ENCODE results near the gene TMCC1. TPM values are rescaled to one million over a fixed set of nuclear protein-coding genes. Genes with fewer than 3 reads are reported as not detected.

TMCC1 gene
- total RNA-seq, 2 experiments from 2014 or later: 33.3 to 33.8 TPM

GRCh38 chr3:129624347-129625071 lies 269.0 kb downstream of the TMCC1 start:
- Mint-ChIP-seq H3K4me1 (ENCODE audit: low read depth) (peaks cover 17% of the 10 kb centered on the region), H3K27ac (no peak overlapping the region), H3K9me3 (no peaks in the 10 kb centered on the region), H3K27me3 (no peaks in the 10 kb centered on the region), H3K36me3 (ENCODE audit: low read depth) (no peaks in the 10 kb centered on the region), H3K4me3 (no peak overlapping the region)
- Histone ChIP-seq H3K27me3 (ENCODE audit: control insufficient read depth in 1 of 2, insufficient read depth in 2 of 2, low read length in 2 of 2) (no peaks in the 10 kb centered on the region), H3K4me3 (ENCODE audit: low read length) (no peak overlapping the region), H3K4me1 (ENCODE audit: insufficient read depth, low read length) (peaks cover 28% of the 10 kb centered on the region), H3K27ac (ENCODE audit: low read depth in 1 of 2, low read length in 2 of 2) (no peak overlapping the region), H3K36me3 (ENCODE audit: insufficient read depth, low read length) (no peaks in the 10 kb centered on the region), H3K9me3 (ENCODE audit: control insufficient read depth in 1 of 2, insufficient read depth in 1 of 2, low read length in 2 of 2) (no peaks in the 10 kb centered on the region)
- peak in 1 of 14 experiments; percentile 33 for DNase-seq
- ChIA-PET CTCF (no interaction called here), POLR2A (no interaction called here)
- intact Hi-C loops (cut with DNase I, micrococcal nuclease): loop anchor here in 1 of 2 experiments (5.0 kb wide), 2 partner anchors 132 to 473 kb away; no protein-coding TSS in a partner anchor
- TF ChIP-seq CTCF (IDR thresholded peaks at IDR 0.05): no peak
- no peak for ATAC-seq (ENCODE audit: poor library complexity)

- peaks cover 33% of the 10 kb centered on the region for H3K4me1 ChIP-seq (ENCODE audit: insufficient read depth, low read length)
- no peak overlapping the region for H3K4me3 ChIP-seq (ENCODE audit: low read length)
- CTCF ChIA-PET: no interaction called here
- no peaks in the 10 kb centered on the region for H3K9me3 ChIP-seq (ENCODE audit: control insufficient read depth in 1 of 2, insufficient read depth in 1 of 2, low read length in 2 of 2)
- Mint-ChIP-seq H3K36me3 (ENCODE audit: low read depth) (no peaks in the 10 kb centered on the region), H3K27ac (no peak overlapping the region), H3K4me3 (no peak overlapping the region), H3K9me3 (no peaks in the 10 kb centered on the region), H3K4me1 (ENCODE audit: low read depth) (peaks cover 17% of the 10 kb centered on the region), H3K27me3 (no peaks in the 10 kb centered on the region)
- peaks cover 0 to under 1% of the 10 kb centered on the region in 2 experiments for H3K27me3 ChIP-seq (ENCODE audit: control insufficient read depth in 1 of 2, insufficient read depth in 2 of 2, low read length in 2 of 2)
- no peaks in the 10 kb centered on the region for H3K36me3 ChIP-seq (ENCODE audit: insufficient read depth, low read length)
- intact Hi-C loops (cut with DNase I, micrococcal nuclease): no loop called here
- POLR2A ChIA-PET: no interaction called here
- DNase-seq (peak in 1 of 14 experiments; percentile 18), ATAC-seq (ENCODE audit: poor library complexity) (no peak)
- no peak overlapping the region for H3K27ac ChIP-seq (ENCODE audit: low read depth in 1 of 2, low read length in 2 of 2)
- TF ChIP-seq CTCF (IDR thresholded peaks at IDR 0.05): no peak
These were observed 269.9 kb downstream of the TMCC1 start for GRCh38 chr3:129623447-129624118.

GRCh38 chr3:129622933-129623332 lies 270.6 kb downstream of the TMCC1 start:
- Mint-ChIP-seq H3K9me3 (no peaks in the 10 kb centered on the region), H3K4me3 (no peak overlapping the region)

More at GRCh38 chr3:129622933-129623332, 270.6 kb downstream of the TMCC1 start:
- Histone ChIP-seq H3K36me3 (ENCODE audit: insufficient read depth, low read length) (no peaks in the 10 kb centered on the region), H3K27ac (ENCODE audit: low read depth in 1 of 2, low read length in 2 of 2) (no peak overlapping the region), H3K27me3 (ENCODE audit: control insufficient read depth in 1 of 2, insufficient read depth in 2 of 2, low read length in 2 of 2) (peaks cover 0 to 2% of the 10 kb centered on the region in 2 experiments), H3K9me3 (ENCODE audit: control insufficient read depth in 1 of 2, insufficient read depth in 1 of 2, low read length in 2 of 2) (no peaks in the 10 kb centered on the region), H3K4me3 (ENCODE audit: low read length) (no peak overlapping the region), H3K4me1 (ENCODE audit: insufficient read depth, low read length) (peaks cover 36% of the 10 kb centered on the region)
- peaks cover 14% of the 10 kb centered on the region for H3K4me1 Mint-ChIP-seq (ENCODE audit: low read depth)
- ChIA-PET CTCF (no interaction called here), POLR2A (no interaction called here)
- ATAC-seq (ENCODE audit: poor library complexity) (no peak), DNase-seq (peak in 1 of 14 experiments; percentile 10)
- no peaks in the 10 kb centered on the region for H3K36me3 Mint-ChIP-seq (ENCODE audit: low read depth)
- no peak for TF ChIP-seq CTCF (IDR thresholded peaks at IDR 0.05)
- intact Hi-C loops (cut with DNase I, micrococcal nuclease): no loop called here
- no peak overlapping the region for H3K27ac Mint-ChIP-seq
- H3K27me3 Mint-ChIP-seq: no peaks in the 10 kb centered on the region
